ENCODE measurements around the gene KIAA0825. TPM values are rescaled to one million over a fixed set of nuclear protein-coding genes. Genes with fewer than 3 reads are reported as not detected.
"Not testable (repeated sequence)": the region's sequence is repeated elsewhere in the genome, so short reads cannot be mapped to it uniquely, and the experiment has no call there.

The KIAA0825 gene
- total RNA-seq, 1 donor from 2014 or later, result 2.0 TPM

DNA sequence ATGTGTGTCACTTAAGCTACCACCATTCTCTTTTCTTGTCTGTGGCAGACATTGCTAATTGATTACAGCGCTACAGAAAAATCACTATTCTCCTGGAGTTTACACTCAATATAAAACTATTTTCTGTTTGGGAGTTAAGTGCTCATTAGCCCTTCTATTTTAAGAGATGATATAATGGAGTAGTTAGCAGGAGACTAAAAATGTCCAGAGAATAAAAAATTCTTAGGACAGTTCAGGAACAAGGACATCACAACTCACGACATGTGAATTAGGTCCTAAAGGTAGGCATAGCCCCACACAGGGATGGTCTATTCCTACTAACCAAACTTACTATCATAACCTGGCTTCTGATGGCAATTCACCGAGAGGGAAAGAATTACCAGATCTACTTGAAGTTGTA lies 258.5 kb downstream of the KIAA0825 start:
- no peak for DNase-seq (ENCODE audit: low spot score)
- Mint-ChIP-seq H3K27me3 (ENCODE audit: unreplicated experiment) (no peaks in the 10 kb centered on the region), H3K9me3 (ENCODE audit: unreplicated experiment) (no peaks in the 10 kb centered on the region), H3K4me3 (ENCODE audit: unreplicated experiment) (no peak overlapping the region), H3K36me3 (ENCODE audit: low read depth, unreplicated experiment) (no peaks in the 10 kb centered on the region), H3K27ac (ENCODE audit: unreplicated experiment) (no peak overlapping the region), H3K4me1 (ENCODE audit: unreplicated experiment) (peaks cover under 1% of the 10 kb centered on the region)
- TF ChIP-seq, protein P1, sequence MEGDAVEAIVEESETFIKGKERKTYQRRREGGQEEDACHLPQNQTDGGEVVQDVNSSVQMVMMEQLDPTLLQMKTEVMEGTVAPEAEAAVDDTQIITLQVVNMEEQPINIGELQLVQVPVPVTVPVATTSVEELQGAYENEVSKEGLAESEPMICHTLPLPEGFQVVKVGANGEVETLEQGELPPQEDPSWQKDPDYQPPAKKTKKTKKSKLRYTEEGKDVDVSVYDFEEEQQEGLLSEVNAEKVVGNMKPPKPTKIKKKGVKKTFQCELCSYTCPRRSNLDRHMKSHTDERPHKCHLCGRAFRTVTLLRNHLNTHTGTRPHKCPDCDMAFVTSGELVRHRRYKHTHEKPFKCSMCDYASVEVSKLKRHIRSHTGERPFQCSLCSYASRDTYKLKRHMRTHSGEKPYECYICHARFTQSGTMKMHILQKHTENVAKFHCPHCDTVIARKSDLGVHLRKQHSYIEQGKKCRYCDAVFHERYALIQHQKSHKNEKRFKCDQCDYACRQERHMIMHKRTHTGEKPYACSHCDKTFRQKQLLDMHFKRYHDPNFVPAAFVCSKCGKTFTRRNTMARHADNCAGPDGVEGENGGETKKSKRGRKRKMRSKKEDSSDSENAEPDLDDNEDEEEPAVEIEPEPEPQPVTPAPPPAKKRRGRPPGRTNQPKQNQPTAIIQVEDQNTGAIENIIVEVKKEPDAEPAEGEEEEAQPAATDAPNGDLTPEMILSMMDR (IDR thresholded peaks at IDR 0.05; ENCODE audit: unreplicated experiment), result no peak

DNA sequence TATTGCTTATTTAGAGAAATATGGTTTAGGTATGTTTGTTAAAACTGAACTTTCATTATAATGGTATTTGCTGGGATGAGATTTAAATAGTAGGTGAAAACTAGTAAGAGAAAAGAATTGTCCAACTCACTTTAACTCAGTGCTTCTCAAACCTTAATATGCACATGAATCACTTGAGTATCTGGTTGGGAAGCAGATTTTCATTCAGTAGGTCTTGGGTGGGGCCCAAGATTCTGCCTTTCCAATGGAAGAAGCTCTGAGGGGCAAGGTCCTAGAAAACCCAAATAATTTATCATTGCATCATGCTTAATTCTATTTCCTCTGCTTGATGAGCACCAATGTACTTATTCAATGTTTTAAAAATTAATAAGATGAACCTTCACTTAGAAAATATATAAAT lies 262.6 kb downstream of the KIAA0825 start:
- TF ChIP-seq, protein P1 (IDR thresholded peaks at IDR 0.05; ENCODE audit: unreplicated experiment), result no peak
- Mint-ChIP-seq H3K27ac (ENCODE audit: unreplicated experiment) (no peak overlapping the region), H3K4me1 (ENCODE audit: unreplicated experiment) (peaks cover 3% of the 10 kb centered on the region), H3K36me3 (ENCODE audit: low read depth, unreplicated experiment) (no peaks in the 10 kb centered on the region), H3K27me3 (ENCODE audit: unreplicated experiment) (no peaks in the 10 kb centered on the region), H3K9me3 (ENCODE audit: unreplicated experiment) (no peaks in the 10 kb centered on the region), H3K4me3 (ENCODE audit: unreplicated experiment) (no peak overlapping the region)
- DNase-seq (ENCODE audit: low spot score), result no peak

DNA sequence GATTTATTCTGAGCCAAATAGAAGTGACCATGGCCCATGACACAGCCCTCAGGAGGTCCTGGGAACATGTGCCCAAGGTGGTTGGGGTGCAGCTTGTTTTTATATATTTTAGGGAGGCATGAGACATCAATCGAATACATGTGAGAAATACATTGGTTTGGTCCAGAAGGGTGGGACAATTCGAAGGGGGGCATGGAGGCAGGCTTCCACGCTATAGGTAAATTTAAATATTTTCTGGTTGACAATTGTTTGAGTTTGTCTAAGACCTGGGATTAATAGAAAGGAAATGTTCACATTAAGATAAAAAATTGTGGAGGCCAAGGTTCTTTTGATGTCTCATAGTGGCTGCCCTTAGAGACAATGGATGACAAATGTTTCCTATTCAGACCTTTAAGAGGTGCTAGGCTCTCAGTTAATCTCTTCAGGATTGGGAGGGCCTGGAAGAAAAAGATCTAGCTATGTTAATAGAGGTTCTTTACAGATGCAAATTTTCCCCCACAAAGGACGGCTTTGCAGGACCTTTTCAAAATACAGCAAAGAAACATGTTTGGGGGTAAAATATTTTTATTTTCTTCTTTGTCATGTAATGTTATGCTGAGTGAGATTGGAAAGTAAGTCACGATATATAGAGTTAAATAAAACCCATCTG lies 263.4 kb downstream of the KIAA0825 start:
- not testable (repeated sequence) for H3K27ac Mint-ChIP-seq (ENCODE audit: unreplicated experiment); H3K4me3 Mint-ChIP-seq (ENCODE audit: unreplicated experiment); DNase-seq (ENCODE audit: low spot score); H3K27me3 Mint-ChIP-seq (ENCODE audit: unreplicated experiment); H3K9me3 Mint-ChIP-seq (ENCODE audit: unreplicated experiment); H3K4me1 Mint-ChIP-seq (ENCODE audit: unreplicated experiment); H3K36me3 Mint-ChIP-seq (ENCODE audit: low read depth, unreplicated experiment)

DNA sequence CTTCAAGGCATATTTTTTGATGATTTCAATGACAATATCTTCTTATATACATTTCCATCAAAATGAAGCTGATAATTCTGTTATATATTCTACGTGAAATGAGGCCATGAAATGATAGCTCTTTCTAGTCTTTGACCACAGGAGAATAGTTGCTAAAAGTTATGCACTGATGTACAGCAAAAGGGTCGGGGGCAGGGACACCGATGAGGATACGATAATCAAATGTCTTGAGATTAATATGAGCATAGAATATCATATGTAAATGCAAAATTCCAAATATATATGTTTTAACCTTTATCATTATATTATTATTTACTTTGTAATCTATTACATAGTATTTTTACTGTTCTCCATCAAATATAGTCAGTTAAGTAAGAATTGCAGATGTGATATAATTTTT lies 264.8 kb downstream of the KIAA0825 start:
- H3K36me3 Mint-ChIP-seq (ENCODE audit: low read depth, unreplicated experiment), result no peaks in the 10 kb centered on the region
- no peaks in the 10 kb centered on the region for H3K27me3 Mint-ChIP-seq (ENCODE audit: unreplicated experiment)
- no peak overlapping the region for H3K4me3 Mint-ChIP-seq (ENCODE audit: unreplicated experiment)
- peaks cover 3% of the 10 kb centered on the region for H3K4me1 Mint-ChIP-seq (ENCODE audit: unreplicated experiment)
- DNase-seq (ENCODE audit: low spot score), result no peak
- TF ChIP-seq, protein P1 (IDR thresholded peaks at IDR 0.05; ENCODE audit: unreplicated experiment), result no peak
- H3K9me3 Mint-ChIP-seq (ENCODE audit: unreplicated experiment), result no peaks in the 10 kb centered on the region
- no peak overlapping the region for H3K27ac Mint-ChIP-seq (ENCODE audit: unreplicated experiment)

DNA sequence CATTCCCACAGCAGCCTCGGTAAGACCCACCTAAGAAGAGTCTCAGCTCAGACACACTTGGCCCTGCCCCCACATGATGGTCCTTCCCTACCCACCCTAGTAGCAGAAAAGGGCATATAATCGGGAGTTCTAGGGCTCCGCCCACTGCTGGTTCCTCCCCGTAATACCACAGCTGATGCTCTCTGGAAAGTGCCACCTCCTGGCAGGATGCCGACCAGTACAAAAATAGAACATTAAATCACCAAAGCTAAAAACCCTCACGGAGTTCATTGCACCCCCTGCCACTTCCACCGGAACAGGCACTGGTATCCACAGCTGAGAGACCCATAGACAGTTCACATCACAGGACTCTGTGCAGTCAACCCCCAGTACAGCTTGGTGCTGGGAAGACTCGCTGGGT lies 271.3 kb downstream of the KIAA0825 start:
- no peak overlapping the region for H3K4me3 Mint-ChIP-seq (ENCODE audit: unreplicated experiment)
- H3K4me1 Mint-ChIP-seq (ENCODE audit: unreplicated experiment), result no peaks in the 10 kb centered on the region
- H3K27ac Mint-ChIP-seq (ENCODE audit: unreplicated experiment), result no peak overlapping the region
- H3K9me3 Mint-ChIP-seq (ENCODE audit: unreplicated experiment), result no peaks in the 10 kb centered on the region
- TF ChIP-seq, protein P1 (IDR thresholded peaks at IDR 0.05; ENCODE audit: unreplicated experiment), result no peak
- no peak for DNase-seq (ENCODE audit: low spot score)
- no peaks in the 10 kb centered on the region for H3K36me3 Mint-ChIP-seq (ENCODE audit: low read depth, unreplicated experiment)
- H3K27me3 Mint-ChIP-seq (ENCODE audit: unreplicated experiment), result peaks cover 3% of the 10 kb centered on the region
